Uterus (tissue), 2 donors: ENCODE measurements around the gene GUCA2A.

ENCODE experiments used
- CTCF ChIP-seq, 4 experiments: fragments of 200-600 bp in 2 of 4; fragments of 450-650 bp in 2 of 4; sonication (generic) in 2 of 4; IDR thresholded peaks; one replicate each; pipeline ENCODE4 v1.5.1; 2016 to 2019; ENCODE audit warnings: antibody characterized with exemption in 4 of 4, mild to moderate bottlenecking in 2 of 4, moderate library complexity in 1 of 4
- POLR2A ChIP-seq, 2 donors: fragments of 450-650 bp; IDR thresholded peaks; one replicate each; pipeline ENCODE4 v1.6.1; 2016; ENCODE audit warnings: antibody characterized with exemption in 2 of 2, mild to moderate bottlenecking in 1 of 2, moderate library complexity in 1 of 2

- TF ChIP-seq CTCF (IDR thresholded peaks at IDR 0.05) (no peak), POLR2A (IDR thresholded peaks at IDR 0.05) (no peak)
Measured at GRCh38 chr1:42145764-42146625, 18.6 kb downstream of the GUCA2A start.
